ENCODE data around the gene YIPF2. TPM values are rescaled to one million over a fixed set of nuclear protein-coding genes. Genes with fewer than 3 reads are reported as not detected.

The YIPF2 gene
- total and polyA plus RNA-seq, 2 experiments from 2014 or later, result 57.3 to 114 TPM

DNA sequence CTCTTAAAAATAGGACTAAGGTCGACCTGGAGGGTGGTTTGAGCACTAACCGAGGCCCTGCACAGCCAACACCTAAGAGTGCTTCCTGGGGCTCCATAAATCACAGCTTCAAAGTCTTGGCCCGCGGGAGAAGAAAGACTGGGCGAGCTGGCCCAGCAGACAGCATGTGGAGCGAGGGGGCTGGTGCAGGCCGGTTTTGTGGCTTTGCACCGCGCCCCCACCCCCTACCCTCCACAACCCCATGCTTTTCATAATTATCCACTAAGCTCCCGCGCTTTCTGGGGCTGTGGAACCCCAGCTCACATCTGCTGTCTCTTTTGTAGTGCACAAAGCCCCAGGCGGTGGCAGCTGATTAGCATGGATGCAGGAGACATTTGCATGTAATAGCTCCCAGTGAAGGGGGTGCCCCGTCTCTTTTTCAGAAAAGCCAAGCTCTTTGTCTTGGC is 40.0 kb downstream of the YIPF2 start:
- Histone ChIP-seq H3K4me1 (ENCODE audit: insufficient read depth) (peaks cover 23% of the 10 kb centered on the region), H4K20me1 (ENCODE audit: insufficient read depth) (no peaks in the 10 kb centered on the region; the same call in 1 of the 2 replicates), H3K27me3 (replicated peaks; ENCODE audit: insufficient read depth) (no peaks in the 10 kb centered on the region), H3K9ac (no peak overlapping the region), H3K79me2 (ENCODE audit: insufficient read depth) (peaks cover 98% of the 10 kb centered on the region), H3K9me2 (ENCODE audit: insufficient read depth) (no peaks in the 10 kb centered on the region), H3K27ac (no peak overlapping the region), H2AFZ (no peak overlapping the region), H3K9me3 (ENCODE audit: low read depth) (no peaks in the 10 kb centered on the region), H3K36me3 (ENCODE audit: low read depth) (no peaks in the 10 kb centered on the region), H3K4me2 (ENCODE audit: unreplicated experiment) (no peak overlapping the region), H3F3A (ENCODE audit: insufficient read depth) (no peaks in the 10 kb centered on the region; the same call in 1 of the 2 replicates), H3K4me3 (no peak overlapping the region)
- TF ChIP-seq EZH2 (IDR thresholded peaks at IDR 0.05; ENCODE audit: insufficient read depth, poor library complexity, severe bottlenecking) (no peak), EZH2phosphoT487 (IDR thresholded peaks at IDR 0.05; ENCODE audit: insufficient read depth, low read depth) (no peak)
- in situ Hi-C loops (cut with MboI), result no loop called here
- no peak for DNase-seq
- 65 to 72% methylated on average over 9 to 13 of the region's 13 CpGs for WGBS, 2 experiments (ENCODE audit: low coverage in 1 of 2, low lambda C conversion rate in 2 of 2, missing lambda C conversion rate in 2 of 2)

GRCh38 chr19:10887616-10888367 is 40.6 kb downstream of the YIPF2 start:
- Histone ChIP-seq H3K4me3 (no peak overlapping the region), H3K9me3 (ENCODE audit: low read depth) (no peaks in the 10 kb centered on the region), H3K9me2 (ENCODE audit: insufficient read depth) (no peaks in the 10 kb centered on the region), H3F3A (ENCODE audit: insufficient read depth) (no peaks in the 10 kb centered on the region; the same call in 1 of the 2 replicates), H3K9ac (no peak overlapping the region), H3K79me2 (ENCODE audit: insufficient read depth) (peaks cover 98% of the 10 kb centered on the region), H3K27me3 (replicated peaks; ENCODE audit: insufficient read depth) (no peaks in the 10 kb centered on the region), H3K27ac (no peak overlapping the region), H3K4me2 (ENCODE audit: unreplicated experiment) (no peak overlapping the region), H3K4me1 (ENCODE audit: insufficient read depth) (peaks cover 23% of the 10 kb centered on the region), H4K20me1 (ENCODE audit: insufficient read depth) (no peaks in the 10 kb centered on the region; the same call in 1 of the 2 replicates), H2AFZ (no peak overlapping the region), H3K36me3 (ENCODE audit: low read depth) (no peaks in the 10 kb centered on the region)
- in situ Hi-C loops (cut with MboI), result no loop called here
- DNase-seq, result peak; percentile 48
- 76 to 78% methylated on average over 8 to 9 of the region's 9 CpGs for WGBS, 2 experiments (ENCODE audit: low coverage in 1 of 2, low lambda C conversion rate in 2 of 2, missing lambda C conversion rate in 2 of 2)
- TF ChIP-seq EZH2 (IDR thresholded peaks at IDR 0.05; ENCODE audit: insufficient read depth, poor library complexity, severe bottlenecking) (no peak), EZH2phosphoT487 (IDR thresholded peaks at IDR 0.05; ENCODE audit: insufficient read depth, low read depth) (no peak)

- Histone ChIP-seq H3K79me2 (ENCODE audit: insufficient read depth) (peaks cover 100% of the 10 kb centered on the region), H3K27me3 (replicated peaks; ENCODE audit: insufficient read depth) (no peaks in the 10 kb centered on the region), H3K36me3 (ENCODE audit: low read depth) (no peaks in the 10 kb centered on the region), H3K27ac (peak overlapping the region; percentile 66), H3K9me3 (ENCODE audit: low read depth) (no peaks in the 10 kb centered on the region), H3K4me2 (ENCODE audit: unreplicated experiment) (no peak overlapping the region), H3K9me2 (ENCODE audit: insufficient read depth) (no peaks in the 10 kb centered on the region), H3K9ac (peak overlapping the region; percentile 40; the same call in 1 of the 2 replicates), H3K4me1 (ENCODE audit: insufficient read depth) (peaks cover 23% of the 10 kb centered on the region), H4K20me1 (ENCODE audit: insufficient read depth) (no peaks in the 10 kb centered on the region), H2AFZ (no peak overlapping the region), H3K4me3 (no peak overlapping the region), H3F3A (ENCODE audit: insufficient read depth) (no peaks in the 10 kb centered on the region; the same call in 1 of the 2 replicates)
- in situ Hi-C loops (cut with MboI), result no loop called here
- TF ChIP-seq EZH2 (IDR thresholded peaks at IDR 0.05; ENCODE audit: insufficient read depth, poor library complexity, severe bottlenecking), result no peak
- TF ChIP-seq EZH2phosphoT487 (IDR thresholded peaks at IDR 0.05; ENCODE audit: insufficient read depth, low read depth), result no peak
- DNase-seq, result peak; percentile 37
- WGBS, 2 experiments (ENCODE audit: low coverage in 1 of 2, low lambda C conversion rate in 2 of 2, missing lambda C conversion rate in 2 of 2), result 56 to 60% methylated on average over 20 of the region's 20 CpGs
Measured at GRCh38 chr19:10885201-10886169, 43.0 kb downstream of the YIPF2 start.

- Histone ChIP-seq H3K9me3 (ENCODE audit: low read depth) (no peaks in the 10 kb centered on the region), H3K27me3 (replicated peaks; ENCODE audit: insufficient read depth) (no peaks in the 10 kb centered on the region), H3K4me1 (ENCODE audit: insufficient read depth) (peaks cover 23% of the 10 kb centered on the region), H2AFZ (no peak overlapping the region), H3K9ac (peak overlapping the region; percentile 40), H3K4me2 (ENCODE audit: unreplicated experiment) (peak overlapping the region; percentile 16), H3K4me3 (no peak overlapping the region), H3K36me3 (ENCODE audit: low read depth) (no peaks in the 10 kb centered on the region), H3F3A (ENCODE audit: insufficient read depth) (no peaks in the 10 kb centered on the region; the same call in 1 of the 2 replicates), H3K9me2 (ENCODE audit: insufficient read depth) (no peaks in the 10 kb centered on the region), H4K20me1 (ENCODE audit: insufficient read depth) (no peaks in the 10 kb centered on the region), H3K27ac (peak overlapping the region; percentile 66), H3K79me2 (ENCODE audit: insufficient read depth) (peaks cover 100% of the 10 kb centered on the region)
- TF ChIP-seq EZH2 (IDR thresholded peaks at IDR 0.05; ENCODE audit: insufficient read depth, poor library complexity, severe bottlenecking) (no peak), EZH2phosphoT487 (IDR thresholded peaks at IDR 0.05; ENCODE audit: insufficient read depth, low read depth) (no peak)
- peak; percentile 87 for DNase-seq
- in situ Hi-C loops (cut with MboI), result no loop called here
- 64 to 70% methylated on average over 2 of the region's 2 CpGs for WGBS, 2 experiments (ENCODE audit: low coverage in 1 of 2, low lambda C conversion rate in 2 of 2, missing lambda C conversion rate in 2 of 2)
Measured at GRCh38 chr19:10884274-10884673, 44.2 kb downstream of the YIPF2 start.

Data from GM23248 (cell line).